ENCODE measurements around the gene ERC1.

ERC1 gene

DNA sequence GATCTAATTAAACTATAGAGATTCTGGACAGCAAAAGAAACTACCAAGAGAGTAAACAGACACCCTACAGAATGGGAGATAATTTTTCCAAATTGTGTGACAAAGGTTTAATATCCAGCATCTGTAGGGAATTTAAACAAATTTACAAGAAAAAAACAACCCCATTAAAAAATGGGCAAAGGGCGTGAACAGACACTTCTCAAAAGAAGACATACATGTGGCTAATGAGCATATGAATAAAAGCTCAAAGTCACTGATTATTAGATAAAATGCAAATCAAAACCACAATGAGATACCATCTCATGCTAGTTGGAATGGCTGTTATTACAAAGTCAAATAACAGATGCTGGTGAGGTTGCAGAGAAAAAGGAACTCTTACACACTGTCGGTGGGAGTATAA lies 309.4 kb downstream of the ERC1 start:
- H3K9me3 ChIP-seq (ENCODE audit: low read length): peaks cover 9% of the 10 kb centered on the region; the same call in 1 of the 2 replicates
- no peaks in the 10 kb centered on the region for H4K20me1 ChIP-seq (ENCODE audit: insufficient read depth, low read length)
- H3K27ac ChIP-seq (ENCODE audit: low read depth, low read length, poor library complexity, severe bottlenecking): no peak overlapping the region
- peaks cover 49% of the 10 kb centered on the region for H3K36me3 ChIP-seq (ENCODE audit: insufficient read depth, low read length)
- H3K4me1 ChIP-seq (ENCODE audit: insufficient read depth, low read length, severe bottlenecking): no peaks in the 10 kb centered on the region
- TF ChIP-seq, protein P1, sequence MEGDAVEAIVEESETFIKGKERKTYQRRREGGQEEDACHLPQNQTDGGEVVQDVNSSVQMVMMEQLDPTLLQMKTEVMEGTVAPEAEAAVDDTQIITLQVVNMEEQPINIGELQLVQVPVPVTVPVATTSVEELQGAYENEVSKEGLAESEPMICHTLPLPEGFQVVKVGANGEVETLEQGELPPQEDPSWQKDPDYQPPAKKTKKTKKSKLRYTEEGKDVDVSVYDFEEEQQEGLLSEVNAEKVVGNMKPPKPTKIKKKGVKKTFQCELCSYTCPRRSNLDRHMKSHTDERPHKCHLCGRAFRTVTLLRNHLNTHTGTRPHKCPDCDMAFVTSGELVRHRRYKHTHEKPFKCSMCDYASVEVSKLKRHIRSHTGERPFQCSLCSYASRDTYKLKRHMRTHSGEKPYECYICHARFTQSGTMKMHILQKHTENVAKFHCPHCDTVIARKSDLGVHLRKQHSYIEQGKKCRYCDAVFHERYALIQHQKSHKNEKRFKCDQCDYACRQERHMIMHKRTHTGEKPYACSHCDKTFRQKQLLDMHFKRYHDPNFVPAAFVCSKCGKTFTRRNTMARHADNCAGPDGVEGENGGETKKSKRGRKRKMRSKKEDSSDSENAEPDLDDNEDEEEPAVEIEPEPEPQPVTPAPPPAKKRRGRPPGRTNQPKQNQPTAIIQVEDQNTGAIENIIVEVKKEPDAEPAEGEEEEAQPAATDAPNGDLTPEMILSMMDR (IDR thresholded peaks at IDR 0.05; ENCODE audit: low read length): no peak
- TF ChIP-seq EZH2 (IDR thresholded peaks at IDR 0.05; ENCODE audit: borderline replicate concordance, low read length): no peak
- no peaks in the 10 kb centered on the region for H3K27me3 ChIP-seq (ENCODE audit: insufficient read depth, low read length)
- H3K9me2 ChIP-seq (ENCODE audit: low read depth, low read length): no peaks in the 10 kb centered on the region
- H3K4me3 ChIP-seq (ENCODE audit: low read depth, low read length, poor library complexity, severe bottlenecking): no peak overlapping the region
- no peak overlapping the region for H3K4me2 ChIP-seq (ENCODE audit: low read length)
- no peaks in the 10 kb centered on the region for H3F3A ChIP-seq (ENCODE audit: insufficient read depth, low read length)
- H3K9ac ChIP-seq (ENCODE audit: low read length): no peak overlapping the region
- H3K79me2 ChIP-seq (ENCODE audit: insufficient read depth, low read length): no peaks in the 10 kb centered on the region
- no peak overlapping the region for H2AFZ ChIP-seq (ENCODE audit: low read length)

DNA sequence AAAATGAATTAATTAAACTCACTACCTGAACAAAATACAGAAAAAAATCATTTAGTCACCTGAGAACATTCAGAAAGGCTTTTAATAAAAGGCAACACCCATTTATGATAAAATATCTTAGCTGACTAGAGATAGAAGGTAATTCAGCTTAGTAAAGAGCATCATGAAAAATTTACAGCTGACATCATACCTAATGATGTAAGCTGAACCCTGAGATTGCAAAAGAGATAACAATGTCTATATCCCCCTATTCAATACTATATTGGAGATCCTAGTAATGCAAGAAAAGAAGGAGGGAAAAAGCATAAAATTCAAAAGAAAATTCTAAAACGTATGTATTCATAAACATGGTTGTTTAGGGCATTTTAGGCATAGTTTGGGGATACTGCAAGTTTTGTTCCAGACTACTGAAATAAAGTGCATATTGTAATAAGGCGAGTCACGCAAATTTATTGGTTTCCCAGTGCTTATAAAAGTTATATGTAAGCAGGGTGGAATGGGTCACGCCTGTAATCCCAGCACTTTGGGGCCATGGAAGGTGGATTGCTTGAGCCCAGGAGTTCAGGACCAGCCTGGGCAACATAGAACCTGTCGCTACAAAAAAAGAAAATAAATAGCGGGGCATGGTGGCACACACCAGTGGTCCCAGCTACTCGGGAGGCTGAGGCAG lies 311.3 kb downstream of the ERC1 start:
- Histone ChIP-seq H3K9ac (ENCODE audit: low read length) (no peak overlapping the region), H2AFZ (ENCODE audit: low read length) (no peak overlapping the region), H3K9me3 (ENCODE audit: low read length) (peaks cover 9% of the 10 kb centered on the region; the same call in 1 of the 2 replicates), H3K27me3 (ENCODE audit: insufficient read depth, low read length) (no peaks in the 10 kb centered on the region), H3K79me2 (ENCODE audit: insufficient read depth, low read length) (no peaks in the 10 kb centered on the region), H3K36me3 (ENCODE audit: insufficient read depth, low read length) (peaks cover 33% of the 10 kb centered on the region), H4K20me1 (ENCODE audit: insufficient read depth, low read length) (no peaks in the 10 kb centered on the region), H3K27ac (ENCODE audit: low read depth, low read length, poor library complexity, severe bottlenecking) (no peak overlapping the region), H3K4me2 (ENCODE audit: low read length) (no peak overlapping the region), H3K4me1 (ENCODE audit: insufficient read depth, low read length, severe bottlenecking) (peaks cover 7% of the 10 kb centered on the region), H3K9me2 (ENCODE audit: low read depth, low read length) (no peaks in the 10 kb centered on the region), H3K4me3 (ENCODE audit: low read depth, low read length, poor library complexity, severe bottlenecking) (no peak overlapping the region), H3F3A (ENCODE audit: insufficient read depth, low read length) (no peaks in the 10 kb centered on the region)
- TF ChIP-seq, protein P1 (IDR thresholded peaks at IDR 0.05; ENCODE audit: low read length): no peak
- TF ChIP-seq EZH2 (IDR thresholded peaks at IDR 0.05; ENCODE audit: borderline replicate concordance, low read length): no peak

DNA sequence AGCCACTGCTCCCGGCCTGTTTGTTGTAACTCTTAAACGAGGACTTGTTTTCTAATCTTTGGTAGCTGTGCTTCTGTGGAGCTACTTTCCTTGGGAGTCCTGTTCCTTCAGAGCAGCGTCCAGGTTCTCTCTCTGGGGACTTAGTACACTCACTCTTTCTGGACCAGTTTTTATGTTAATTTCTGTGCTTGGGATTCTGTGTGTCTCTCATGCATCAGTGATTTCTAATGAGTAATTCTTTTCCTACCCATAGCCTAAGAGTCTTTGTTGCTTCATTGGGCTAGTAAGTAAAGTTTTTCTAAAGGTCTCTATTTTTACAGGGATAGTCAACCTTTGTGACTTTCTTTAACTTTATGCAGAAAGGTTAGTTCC lies 314.0 kb downstream of the ERC1 start:
- Histone ChIP-seq H3K9ac (ENCODE audit: low read length) (no peak overlapping the region), H3K36me3 (ENCODE audit: insufficient read depth, low read length) (peaks cover 15% of the 10 kb centered on the region), H3K9me2 (ENCODE audit: low read depth, low read length) (no peaks in the 10 kb centered on the region), H3K4me2 (ENCODE audit: low read length) (no peak overlapping the region), H4K20me1 (ENCODE audit: insufficient read depth, low read length) (no peaks in the 10 kb centered on the region), H3K27ac (ENCODE audit: low read depth, low read length, poor library complexity, severe bottlenecking) (no peak overlapping the region), H3K9me3 (ENCODE audit: low read length) (peaks cover 7% of the 10 kb centered on the region; the same call in 1 of the 2 replicates), H3K27me3 (ENCODE audit: insufficient read depth, low read length) (no peaks in the 10 kb centered on the region), H3K4me1 (ENCODE audit: insufficient read depth, low read length, severe bottlenecking) (peaks cover 17% of the 10 kb centered on the region), H3K4me3 (ENCODE audit: low read depth, low read length, poor library complexity, severe bottlenecking) (no peak overlapping the region), H2AFZ (ENCODE audit: low read length) (no peak overlapping the region), H3K79me2 (ENCODE audit: insufficient read depth, low read length) (no peaks in the 10 kb centered on the region), H3F3A (ENCODE audit: insufficient read depth, low read length) (no peaks in the 10 kb centered on the region)
- no peak for TF ChIP-seq EZH2 (IDR thresholded peaks at IDR 0.05; ENCODE audit: borderline replicate concordance, low read length)
- TF ChIP-seq, protein P1 (IDR thresholded peaks at IDR 0.05; ENCODE audit: low read length): no peak

All from OCI-LY1 (cell line).